GM12878 (cell line): ENCODE results near the gene TSFM. TPM values are rescaled to one million over a fixed set of nuclear protein-coding genes. Genes with fewer than 3 reads are reported as not detected.

Experiments
- ATAC-seq: fragments of 200-7000 bp; cut with Tn5 transposase; 3 replicates; pipeline ENCODE4 v1.9.1; 2020; ENCODE audit warnings: mild to moderate bottlenecking, moderate library complexity
- BruUV-seq: library from RNA; stranded (reverse); fragments of 400-500 nt; replicated peaks from 2 replicates; lab custom pipeline; 2021; lab: Mats Ljungman, UMichigan
- CTCF ChIA-PET: fragments of 300-600 bp; sonication (Branson Sonifier 250); formaldehyde crosslinking; extraction: SDS; loops from one replicate; lab custom pipeline; 2021; ENCODE audit warnings: inconsistent platforms; lab: Yijun Ruan, JAX
- POLR2A ChIA-PET: fragments of 350-600 bp; formaldehyde crosslinking; extraction: SDS; loops from one replicate; lab custom pipeline; 2021; ENCODE audit warnings: inconsistent platforms; lab: Charles Lee
- RAD21 ChIA-PET: fragments of 300-600 bp; sonication (Branson Sonifier 250); formaldehyde crosslinking; loops from one replicate; lab custom pipeline; 2023; ENCODE audit warnings: antibody characterized with exemption; ENCODE audit not compliant: unreplicated experiment; lab: Charles Lee
- SMC1A ChIA-PET: fragments of 300-600 bp; sonication (Branson Sonifier 250); formaldehyde crosslinking; loops from one replicate; lab custom pipeline; 2023; ENCODE audit not compliant: unreplicated experiment, uncharacterized antibody; lab: Charles Lee
- DNase-seq: peaks from one replicate; pipeline ENCODE4 v3.0.0-alpha.2; 2011; ENCODE audit warnings: low read depth, low spot score
- FAIRE-seq: peaks from 3 replicates; lab custom pipeline; 2011; peaks lifted over from hg19 to GRCh38; lab: Jason Lieb, UNC
- H2AFZ ChIP-seq: 2 replicates; pipeline ENCODE4 v1.6.0; 2011; ENCODE audit warnings: low read depth, low read length, control low read depth; ENCODE audit not compliant: control insufficient read depth
- H3K27ac ChIP-seq: 2 replicates; pipeline ENCODE4 v1.5.1; 2011; ENCODE audit warnings: control low read depth; ENCODE audit not compliant: control insufficient read depth, insufficient read depth
- H3K27me3 ChIP-seq, 2 experiments: replicated peaks in 1 of 2; 2 replicates each; pipeline versions ENCODE4 v1.6.0 to v1.6.1; 2011; ENCODE audit warnings: low read length in 1 of 2; ENCODE audit not compliant: control insufficient read depth in 2 of 2, insufficient read depth in 2 of 2
- H3K36me3 ChIP-seq, 2 experiments: 2 replicates each; pipeline ENCODE4 v1.5.1; 2011; ENCODE audit warnings: low read length in 1 of 2; ENCODE audit not compliant: control insufficient read depth in 2 of 2, insufficient read depth in 2 of 2
- H3K4me1 ChIP-seq: 2 replicates; pipeline ENCODE4 v1.6.1; 2011; ENCODE audit warnings: mild to moderate bottlenecking, low read length, moderate library complexity, mixed read lengths; ENCODE audit not compliant: control insufficient read depth, insufficient read depth
- H3K4me2 ChIP-seq: 2 replicates; pipeline ENCODE4 v1.6.0; 2011; ENCODE audit warnings: control low read depth; ENCODE audit not compliant: control insufficient read depth, insufficient read depth
- H3K4me3 ChIP-seq: fragments of 200-600 bp; sonication (generic); 2 replicates; pipeline ENCODE4 v1.5.1; 2016
- H3K79me2 ChIP-seq: 2 replicates; pipeline ENCODE4 v1.6.0; 2011; ENCODE audit warnings: low read length; ENCODE audit not compliant: control insufficient read depth, insufficient read depth
- H3K9ac ChIP-seq: 2 replicates; pipeline ENCODE4 v1.8.0; 2011; ENCODE audit warnings: low read length, control low read depth, mixed read lengths; ENCODE audit not compliant: control insufficient read depth, insufficient read depth
- H3K9me3 ChIP-seq: replicated peaks from 3 replicates; pipeline ENCODE4 v1.5.1; 2011; ENCODE audit warnings: mild to moderate bottlenecking, low read length; ENCODE audit not compliant: control insufficient read depth, insufficient read depth
- H4K20me1 ChIP-seq: 2 replicates; pipeline ENCODE4 v1.6.0; 2011; ENCODE audit not compliant: control insufficient read depth, insufficient read depth
- E4F1 ChIP-seq: fragments of 450-650 bp; IDR thresholded peaks from 2 replicates; pipeline ENCODE4 v1.6.1; 2018; ENCODE audit warnings: borderline replicate concordance, mild to moderate bottlenecking; ENCODE audit not compliant: partially characterized antibody
- FOXK2 ChIP-seq: fragments of 450-650 bp; IDR thresholded peaks from 2 replicates; pipeline ENCODE4 v1.6.1; 2017; ENCODE audit warnings: mild to moderate bottlenecking, moderate library complexity
- FOXM1 ChIP-seq: IDR thresholded peaks from 2 replicates; pipeline ENCODE4 v1.6.1; 2012; ENCODE audit warnings: low read depth, mild to moderate bottlenecking, inconsistent platforms, low read length, moderate library complexity
- NFYB ChIP-seq: IDR thresholded peaks from 2 replicates; pipeline ENCODE4 v1.6.1; 2011; ENCODE audit warnings: low read depth, mild to moderate bottlenecking, low read length, improper control_type of control experiment, moderate library complexity; ENCODE audit not compliant: insufficient read depth
- RAD21 ChIP-seq: IDR thresholded peaks from 2 replicates; pipeline ENCODE4 v1.6.1; 2011; ENCODE audit warnings: mild to moderate bottlenecking, low read depth, low read length, moderate library complexity; ENCODE audit not compliant: insufficient read depth
- SMAD1 ChIP-seq: fragments of 450-650 bp; IDR thresholded peaks from 2 replicates; pipeline ENCODE4 v1.6.1; 2018; ENCODE audit warnings: mild to moderate bottlenecking, low read depth; ENCODE audit not compliant: partially characterized antibody
- STAT1 ChIP-seq: fragments of 450-650 bp; conservative IDR thresholded peaks from 2 replicates; pipeline ENCODE4 v1.6.1; 2014; ENCODE audit warnings: antibody characterized with exemption, mild to moderate bottlenecking
- ZBTB4 ChIP-seq: fragments of 450-650 bp; formaldehyde crosslinking; IDR thresholded peaks from 2 replicates; pipeline ENCODE4 v1.4.0; 2022; ENCODE audit warnings: mild to moderate bottlenecking, moderate library complexity
- WGBS: methylation state at CpG from one replicate; pipeline ENCODE4 v1.1.6; 2016; ENCODE audit warnings: low lambda C conversion rate; ENCODE audit not compliant: insufficient replicate concordance, insufficient coverage; ENCODE audit errors: missing lambda C conversion rate; 5-methylcytosine and 5-hydroxymethylcytosine counted together
- in situ Hi-C: fragments of 300-500 bp; cut with MboI; formaldehyde crosslinking; loops from 9 replicates; pipeline ENCODE4 v1.14.3; 2018; ENCODE audit warnings: mixed read lengths
- intact Hi-C: fragments of 100-400 bp; cut with micrococcal nuclease; formaldehyde crosslinking; loops from one replicate; pipeline ENCODE4 v1.14.2; 2022; ENCODE audit not compliant: unreplicated experiment
- polyA plus RNA-seq, 11 experiments: library from polyadenylated mRNA; depleted of rRNA in 4 of 11; unstranded in 6 of 11; stranded (reverse) in 5 of 11; fragments of >200 nt; fragmentation: Nextera tagmentation in 4 of 11; fragmentation: Illumina TruSeq in 1 of 11; extraction: Ambion mirVana in 4 of 11; extraction: Trizol in 1 of 11; gene quantifications; 1 replicate in 1 of 11; 2 replicates in 10 of 11; pipeline versions ENCODE4 v1.2.1 to v1.2.3, GENCODE V29; 2011 to 2016; ENCODE audit warnings: inconsistent platforms in 2 of 11, missing spikeins in 2 of 11, low read depth in 1 of 11
- total RNA-seq, 4 experiments: library from RNA; depleted of rRNA in 3 of 4; stranded (reverse); fragments of >200 nt in 3 of 4; fragmentation: Illumina TruSeq in 1 of 4; extraction: Trizol in 1 of 4; gene quantifications; 2 replicates each; pipeline versions ENCODE4 v1.2.1 to v1.2.3, GENCODE V29; 2013 to 2021
- TF ChIP-seq, protein P1 (sequence below), 3 experiments: IDR thresholded peaks in 2 of 3; conservative IDR thresholded peaks in 1 of 3; 2 replicates each; pipeline ENCODE4 v1.5.1; 2011; ENCODE audit warnings: low read depth in 3 of 3, low read length in 3 of 3, mild to moderate bottlenecking in 3 of 3, control low read depth in 2 of 3, moderate library complexity in 2 of 3, inconsistent platforms in 1 of 3, mixed read lengths in 1 of 3; ENCODE audit not compliant: control insufficient read depth in 2 of 3, insufficient read depth in 1 of 3; ENCODE audit errors: extremely low read depth in 1 of 3
- TF ChIP-seq, protein P2 (sequence below): fragments of 450-650 bp; formaldehyde crosslinking; IDR thresholded peaks from 2 replicates; pipeline ENCODE4 v1.5.0; 2022; ENCODE audit warnings: mild to moderate bottlenecking, missing genetic modification characterization

TSFM gene
- total and polyA plus RNA-seq, 10 of the 15 experiments (the other 5 are each of a cell fraction or from before 2014, with no cell fraction given): 36.7 to 132 (median 45.6) TPM

DNA sequence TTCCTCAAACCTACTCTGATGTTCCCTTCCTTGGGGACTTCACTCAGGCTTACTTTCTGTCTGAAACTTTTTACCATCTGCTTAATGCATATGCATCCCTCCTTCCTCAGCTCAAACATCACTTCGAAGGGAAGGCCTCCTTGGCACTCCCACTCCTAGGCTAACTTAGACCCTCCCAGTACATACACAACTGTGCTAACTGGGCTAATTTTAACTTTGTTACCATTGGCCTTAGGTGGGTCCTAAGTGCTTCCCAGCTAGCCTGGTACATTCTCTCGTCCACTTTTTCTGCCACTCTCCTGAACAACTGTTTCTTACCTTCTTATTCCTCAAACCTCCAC is 6.4 kb upstream of the TSFM start:
- ChIA-PET SMC1A (no interaction called here), CTCF (interaction anchor here (0.8 to 3.0 kb wide), 5 partner anchors 10 to 122 kb away, joined by 3 to 10 read pairs (median 4); no protein-coding TSS in a partner anchor), RAD21 (no interaction called here), POLR2A (no interaction called here)
- no peak overlapping the region for H3K4me2 ChIP-seq
- intact Hi-C loops: no loop called here
- no peak overlapping the region for H2AFZ ChIP-seq
- no peaks in the 10 kb centered on the region for H4K20me1 ChIP-seq
- no TSS peak for BruUV-seq
- peaks cover 3% of the 10 kb centered on the region for H3K4me1 ChIP-seq
- TF ChIP-seq SMAD1 (no peak), ZBTB4 (CRISPR knock-in tag) (no peak), FOXK2 (no peak), STAT1 (no peak), RAD21 (no peak), NFYB (no peak), FOXM1 (no peak), E4F1 (no peak)
- TF ChIP-seq, protein P1, sequence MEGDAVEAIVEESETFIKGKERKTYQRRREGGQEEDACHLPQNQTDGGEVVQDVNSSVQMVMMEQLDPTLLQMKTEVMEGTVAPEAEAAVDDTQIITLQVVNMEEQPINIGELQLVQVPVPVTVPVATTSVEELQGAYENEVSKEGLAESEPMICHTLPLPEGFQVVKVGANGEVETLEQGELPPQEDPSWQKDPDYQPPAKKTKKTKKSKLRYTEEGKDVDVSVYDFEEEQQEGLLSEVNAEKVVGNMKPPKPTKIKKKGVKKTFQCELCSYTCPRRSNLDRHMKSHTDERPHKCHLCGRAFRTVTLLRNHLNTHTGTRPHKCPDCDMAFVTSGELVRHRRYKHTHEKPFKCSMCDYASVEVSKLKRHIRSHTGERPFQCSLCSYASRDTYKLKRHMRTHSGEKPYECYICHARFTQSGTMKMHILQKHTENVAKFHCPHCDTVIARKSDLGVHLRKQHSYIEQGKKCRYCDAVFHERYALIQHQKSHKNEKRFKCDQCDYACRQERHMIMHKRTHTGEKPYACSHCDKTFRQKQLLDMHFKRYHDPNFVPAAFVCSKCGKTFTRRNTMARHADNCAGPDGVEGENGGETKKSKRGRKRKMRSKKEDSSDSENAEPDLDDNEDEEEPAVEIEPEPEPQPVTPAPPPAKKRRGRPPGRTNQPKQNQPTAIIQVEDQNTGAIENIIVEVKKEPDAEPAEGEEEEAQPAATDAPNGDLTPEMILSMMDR (IDR thresholded peaks at IDR 0.05 in 2 of 3, conservative IDR thresholded peaks at IDR 0.05 in 1 of 3; ENCODE audit: control insufficient read depth in 2 of 3, extremely low read depth in 1 of 3, insufficient read depth in 1 of 3, low read depth in 3 of 3, low read length in 3 of 3): no peak
- TF ChIP-seq, protein P2, sequence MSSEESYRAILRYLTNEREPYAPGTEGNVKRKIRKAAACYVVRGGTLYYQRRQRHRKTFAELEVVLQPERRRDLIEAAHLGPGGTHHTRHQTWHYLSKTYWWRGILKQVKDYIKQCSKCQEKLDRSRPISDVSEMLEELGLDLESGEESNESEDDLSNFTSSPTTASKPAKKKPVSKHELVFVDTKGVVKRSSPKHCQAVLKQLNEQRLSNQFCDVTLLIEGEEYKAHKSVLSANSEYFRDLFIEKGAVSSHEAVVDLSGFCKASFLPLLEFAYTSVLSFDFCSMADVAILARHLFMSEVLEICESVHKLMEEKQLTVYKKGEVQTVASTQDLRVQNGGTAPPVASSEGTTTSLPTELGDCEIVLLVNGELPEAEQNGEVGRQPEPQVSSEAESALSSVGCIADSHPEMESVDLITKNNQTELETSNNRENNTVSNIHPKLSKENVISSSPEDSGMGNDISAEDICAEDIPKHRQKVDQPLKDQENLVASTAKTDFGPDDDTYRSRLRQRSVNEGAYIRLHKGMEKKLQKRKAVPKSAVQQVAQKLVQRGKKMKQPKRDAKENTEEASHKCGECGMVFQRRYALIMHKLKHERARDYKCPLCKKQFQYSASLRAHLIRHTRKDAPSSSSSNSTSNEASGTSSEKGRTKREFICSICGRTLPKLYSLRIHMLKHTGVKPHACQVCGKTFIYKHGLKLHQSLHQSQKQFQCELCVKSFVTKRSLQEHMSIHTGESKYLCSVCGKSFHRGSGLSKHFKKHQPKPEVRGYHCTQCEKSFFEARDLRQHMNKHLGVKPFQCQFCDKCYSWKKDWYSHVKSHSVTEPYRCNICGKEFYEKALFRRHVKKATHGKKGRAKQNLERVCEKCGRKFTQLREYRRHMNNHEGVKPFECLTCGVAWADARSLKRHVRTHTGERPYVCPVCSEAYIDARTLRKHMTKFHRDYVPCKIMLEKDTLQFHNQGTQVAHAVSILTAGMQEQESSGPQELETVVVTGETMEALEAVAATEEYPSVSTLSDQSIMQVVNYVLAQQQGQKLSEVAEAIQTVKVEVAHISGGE (CRISPR knock-in tag): no peak
- H3K79me2 ChIP-seq: no peaks in the 10 kb centered on the region
- no peak overlapping the region for H3K4me3 ChIP-seq
- H3K27ac ChIP-seq: no peak overlapping the region
- ATAC-seq (no peak), FAIRE-seq (no peak), DNase-seq (no peak)
- WGBS: 85% methylated on average over 2 of the region's 2 CpGs
- no peaks in the 10 kb centered on the region for H3K9me3 ChIP-seq
- no peak overlapping the region for H3K9ac ChIP-seq
- H3K36me3 ChIP-seq: no peaks in the 10 kb centered on the region
- H3K27me3 ChIP-seq: no peaks in the 10 kb centered on the region
- in situ Hi-C loops: no loop called here
